Left renal cortex interstitium (tissue), 4 donors: ENCODE data around the gene CNGB1. TPM values are rescaled to one million over a fixed set of nuclear protein-coding genes. Genes with fewer than 3 reads are reported as not detected.
"Not testable (repeated sequence)": the region's sequence is repeated elsewhere in the genome, so short reads cannot be mapped to it uniquely, and the experiment has no call there.

Experiments used
- DNase-seq, 4 donors: peaks; one replicate each; pipeline ENCODE4 v3.0.0-alpha.2; 2013; ENCODE audit warnings: low read depth in 4 of 4, low spot score in 2 of 4, missing footprints in 1 of 4
- polyA plus RNA-seq, 4 donors: library from polyadenylated mRNA; unstranded; fragments of 120-200 nt; gene quantifications; one replicate each; pipeline ENCODE4 v1.2.1, GENCODE V29; 2013; ENCODE audit not compliant: insufficient read length in 4 of 4

Gene CNGB1
- polyA plus RNA-seq, 4 donors: 0.03 to 0.08 TPM; not detected in 2

- DNase-seq: no peak
Observed at GRCh38 chr16:57842601-57843000, 128.3 kb downstream of the CNGB1 start.

GRCh38 chr16:57840833-57841232 lies 130.1 kb downstream of the CNGB1 start:
- DNase-seq: no peak

DNA sequence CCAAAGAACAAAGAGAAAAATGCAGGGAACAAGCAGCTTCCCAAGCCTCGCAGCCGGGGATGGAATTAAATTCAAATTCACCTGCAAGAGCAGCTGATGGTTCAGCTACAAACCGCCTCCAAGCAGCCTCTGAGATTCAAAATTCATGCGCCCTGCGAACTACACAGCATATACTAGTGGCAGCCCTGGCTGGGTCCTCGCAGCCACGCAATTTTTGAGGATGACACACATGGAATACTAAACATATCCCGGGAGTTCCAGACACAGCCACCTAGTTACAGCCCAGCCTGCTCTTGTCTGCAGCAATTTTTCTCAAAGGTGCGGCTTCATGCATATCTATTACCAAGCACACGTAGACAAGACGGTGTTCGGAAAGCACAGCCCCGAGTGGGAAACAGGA lies 132.8 kb downstream of the CNGB1 start:
- DNase-seq: no peak

DNA sequence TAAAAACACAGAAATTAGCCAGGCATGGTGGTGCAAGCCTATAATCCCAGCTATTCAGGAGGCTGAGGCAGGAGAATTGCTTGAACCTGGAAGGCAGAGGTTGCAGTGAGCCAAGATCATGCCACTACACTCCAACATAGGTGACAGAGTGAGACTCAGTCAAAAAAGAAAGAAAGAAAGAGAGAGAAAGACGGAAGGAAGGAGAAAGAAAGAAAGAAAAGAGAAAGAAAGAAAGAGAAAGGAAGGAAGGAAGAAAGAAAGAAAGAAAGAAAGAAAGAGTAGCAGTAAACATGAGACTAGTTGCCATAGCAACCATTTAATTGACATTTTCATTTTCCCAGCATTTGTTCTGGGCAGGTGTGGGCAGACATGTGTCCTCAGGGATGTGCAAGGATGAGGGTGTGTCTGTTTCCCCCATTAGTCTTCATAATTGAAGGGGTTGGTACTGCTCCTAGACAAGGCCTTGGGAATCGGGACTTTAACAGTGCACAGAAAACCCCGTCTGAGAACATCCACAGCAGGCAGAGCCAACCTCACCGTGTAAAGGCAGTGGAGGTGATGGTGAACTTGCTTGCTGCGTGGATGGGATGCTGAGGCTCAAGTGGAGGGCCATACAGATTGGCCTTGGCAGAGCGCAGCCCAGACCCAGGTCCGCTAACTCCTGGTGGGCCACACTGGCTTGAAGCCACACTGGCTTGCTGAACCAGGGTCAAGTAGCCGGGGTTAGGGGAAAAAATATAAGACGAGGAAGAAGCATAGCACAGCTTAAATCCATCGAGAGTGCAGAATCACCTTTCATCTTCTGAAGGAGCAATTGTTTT lies 133.4 kb downstream of the CNGB1 start:
- DNase-seq: no peak

- DNase-seq: not testable (repeated sequence)
Observed at GRCh38 chr16:57835439-57835838, 135.5 kb downstream of the CNGB1 start.

DNA sequence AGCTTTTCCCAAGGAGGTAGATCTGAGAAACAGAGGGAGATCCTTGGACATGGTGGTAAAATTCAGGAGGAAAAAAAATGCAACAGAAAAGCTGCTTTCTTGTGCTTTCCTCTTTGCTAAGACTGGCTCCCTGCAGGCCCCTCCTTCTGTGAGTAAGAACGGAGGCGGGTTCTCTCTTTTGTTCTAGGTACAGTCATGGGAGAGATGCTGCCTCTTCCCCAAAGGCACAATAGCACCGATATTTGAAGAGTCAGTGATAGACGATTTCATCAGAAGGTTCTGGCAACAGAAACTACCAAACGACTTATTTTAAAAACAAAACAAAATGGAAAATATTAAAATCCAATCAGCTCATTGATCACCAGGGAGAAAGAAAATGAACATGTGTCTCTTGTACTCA lies 136.0 kb downstream of the CNGB1 start:
- DNase-seq: no peak

Other genes with a start within 250 kb of the CNGB1 start
- gene KATNB1, start 235.4 kb downstream of the CNGB1 start, polyA plus RNA-seq: 10 to 100 TPM; 19.3 to 26.8 (median 23.3) TPM
- 10 to 100 TPM; 43.6 to 86.5 (median 69.3) TPM for gene KIFC3, start 168.6 kb downstream of the CNGB1 start, polyA plus RNA-seq
- gene ZNF319, start 29.5 kb upstream of the CNGB1 start, polyA plus RNA-seq: 10 to 100 TPM in 2 of 4 donors, 1 to 10 TPM in 2; 8.9 to 14.6 (median 11.6) TPM
- 10 to 100 TPM; 20.8 to 30.1 (median 22.0) TPM for gene USB1, start 30.3 kb upstream of the CNGB1 start, polyA plus RNA-seq
- gene MMP15, start 54.6 kb upstream of the CNGB1 start, polyA plus RNA-seq: 10 to 100 TPM; 12.8 to 19.9 (median 16.3) TPM
- 10 to 100 TPM; 63.4 to 75.9 (median 67.7) TPM for gene CFAP20, start 158.3 kb upstream of the CNGB1 start, polyA plus RNA-seq
- 10 to 100 TPM; 54.0 to 70.9 (median 66.4) TPM for gene CSNK2A2, start 227.0 kb upstream of the CNGB1 start, polyA plus RNA-seq